ENCODE results near the gene PTPRD. TPM values are rescaled to one million over a fixed set of nuclear protein-coding genes. Genes with fewer than 3 reads are reported as not detected.
"Not testable (repeated sequence)": the region's sequence is repeated elsewhere in the genome, so short reads cannot be mapped to it uniquely, and the experiment has no call there.

Gene PTPRD
- total RNA-seq, 3 donors from 2014 or later, result 0.26 to 0.49 (median 0.28) TPM

DNA sequence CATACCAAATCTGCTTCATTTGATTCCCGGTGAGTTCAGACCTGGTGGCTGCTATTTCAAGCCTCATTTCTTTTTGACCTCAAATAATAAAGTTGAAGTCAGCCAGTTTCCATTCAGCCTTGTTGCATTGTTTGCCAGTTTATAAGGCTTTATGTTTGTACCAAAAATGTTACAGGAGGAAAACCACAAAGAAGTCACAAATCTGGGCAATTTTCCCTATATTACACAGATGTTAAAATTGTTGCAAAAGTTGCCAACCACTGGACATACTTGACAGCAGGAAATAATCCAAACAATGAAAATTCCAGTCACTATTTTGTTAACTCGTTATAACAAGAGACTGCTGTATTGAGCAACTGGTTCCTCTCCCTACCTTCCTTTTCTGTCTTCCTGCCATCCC is 1488.2 kb downstream of the PTPRD start:
- Mint-ChIP-seq H3K36me3 (ENCODE audit: insufficient read depth) (no peaks in the 10 kb centered on the region), H3K4me3 (no peak overlapping the region), H3K4me1 (ENCODE audit: low read depth) (no peaks in the 10 kb centered on the region), H3K9me3 (peaks cover 3% of the 10 kb centered on the region), H3K27me3 (ENCODE audit: low read depth) (no peaks in the 10 kb centered on the region)
- DNase-seq (no peak), ATAC-seq (no peak)

GRCh38 chr9:9122230-9122875 is 1490.4 kb downstream of the PTPRD start:
- ATAC-seq (no peak), DNase-seq (no peak)
- peaks cover 3% of the 10 kb centered on the region for H3K9me3 Mint-ChIP-seq
- no peaks in the 10 kb centered on the region for H3K4me1 Mint-ChIP-seq (ENCODE audit: low read depth)
- no peaks in the 10 kb centered on the region for H3K36me3 Mint-ChIP-seq (ENCODE audit: insufficient read depth)
- no peaks in the 10 kb centered on the region for H3K27me3 Mint-ChIP-seq (ENCODE audit: low read depth)
- no peak overlapping the region for H3K4me3 Mint-ChIP-seq

DNA sequence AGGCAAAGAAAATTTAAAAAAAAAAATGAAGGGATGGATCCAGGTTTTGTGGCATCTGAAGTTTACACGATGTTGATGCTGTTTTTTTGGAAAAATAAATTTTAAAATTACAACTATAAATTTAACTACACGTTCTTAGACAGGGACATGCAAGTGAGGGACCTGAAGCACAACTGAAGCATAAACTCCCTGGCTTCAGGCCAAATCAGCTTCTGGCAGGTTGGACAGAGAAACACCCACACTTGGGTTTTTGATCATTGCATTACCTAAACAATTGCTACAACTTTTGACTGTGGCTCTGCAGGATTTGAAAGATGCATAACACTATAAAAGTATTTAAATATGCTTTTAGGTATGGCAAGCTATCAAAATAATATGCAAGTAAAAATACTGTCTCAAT is 1494.9 kb downstream of the PTPRD start:
- DNase-seq, result no peak
- Mint-ChIP-seq H3K9me3 (no peaks in the 10 kb centered on the region), H3K27me3 (ENCODE audit: low read depth) (no peaks in the 10 kb centered on the region), H3K4me3 (no peak overlapping the region), H3K4me1 (ENCODE audit: low read depth) (no peaks in the 10 kb centered on the region), H3K36me3 (ENCODE audit: insufficient read depth) (no peaks in the 10 kb centered on the region)
- ATAC-seq, result no peak

GRCh38 chr9:9112001-9112720 is 1500.6 kb downstream of the PTPRD start:
- Mint-ChIP-seq H3K27me3 (ENCODE audit: low read depth) (no peaks in the 10 kb centered on the region), H3K9me3 (peaks cover 4% of the 10 kb centered on the region), H3K36me3 (ENCODE audit: insufficient read depth) (no peaks in the 10 kb centered on the region), H3K4me1 (ENCODE audit: low read depth) (no peaks in the 10 kb centered on the region), H3K4me3 (no peak overlapping the region)
- ATAC-seq (no peak), DNase-seq (no peak)

DNA sequence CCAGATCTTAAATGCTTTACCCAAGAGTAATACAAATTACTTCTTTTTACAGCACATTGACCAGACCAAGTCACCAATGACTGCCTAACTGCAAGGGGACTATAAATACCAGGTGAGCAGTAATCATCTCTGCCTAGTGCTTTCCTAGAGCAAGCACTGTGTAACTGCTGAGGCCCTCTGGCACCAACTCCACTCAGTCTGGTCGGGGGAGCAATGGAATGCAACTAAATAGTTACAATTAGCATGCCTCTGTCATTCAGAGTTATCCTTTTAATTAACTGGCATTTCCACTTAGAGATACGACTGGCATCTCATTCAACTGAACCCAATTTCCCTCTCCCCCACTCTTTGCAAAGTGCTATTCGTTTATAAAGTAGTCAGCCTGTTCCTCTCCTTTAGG is 1504.2 kb downstream of the PTPRD start:
- H3K27me3 Mint-ChIP-seq (ENCODE audit: low read depth), result no peaks in the 10 kb centered on the region
- DNase-seq (no peak), ATAC-seq (no peak)
- H3K4me3 Mint-ChIP-seq, result no peak overlapping the region
- H3K9me3 Mint-ChIP-seq, result peaks cover 4% of the 10 kb centered on the region
- no peaks in the 10 kb centered on the region for H3K36me3 Mint-ChIP-seq (ENCODE audit: insufficient read depth)
- H3K4me1 Mint-ChIP-seq (ENCODE audit: low read depth), result no peaks in the 10 kb centered on the region

DNA sequence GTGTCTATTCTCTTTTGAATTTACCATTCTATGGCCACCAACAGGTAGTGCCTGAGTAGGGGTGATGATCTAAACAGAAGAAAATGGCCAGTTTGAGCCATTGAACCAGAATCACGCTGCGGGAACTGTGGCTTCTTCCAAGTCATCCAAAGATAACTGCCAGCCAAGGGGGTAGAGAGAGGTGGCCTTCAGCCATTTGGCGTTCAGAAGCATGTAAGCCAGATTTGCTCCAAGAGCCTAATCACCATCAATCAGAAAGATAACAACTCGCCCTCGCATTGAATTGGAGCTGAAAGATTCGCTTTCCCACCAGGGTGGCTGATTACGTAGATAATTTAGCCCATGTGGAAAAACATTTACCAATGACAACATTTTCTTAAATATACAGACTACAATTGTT is 1510.5 kb downstream of the PTPRD start:
- DNase-seq, result no peak
- Mint-ChIP-seq H3K4me1 (ENCODE audit: low read depth) (no peaks in the 10 kb centered on the region), H3K36me3 (ENCODE audit: insufficient read depth) (no peaks in the 10 kb centered on the region), H3K4me3 (no peak overlapping the region), H3K27me3 (ENCODE audit: low read depth) (no peaks in the 10 kb centered on the region), H3K9me3 (no peaks in the 10 kb centered on the region)
- ATAC-seq, result no peak

- Mint-ChIP-seq H3K27me3 (ENCODE audit: low read depth) (no peaks in the 10 kb centered on the region), H3K9me3 (no peaks in the 10 kb centered on the region), H3K4me1 (ENCODE audit: low read depth) (no peaks in the 10 kb centered on the region), H3K36me3 (ENCODE audit: insufficient read depth) (no peaks in the 10 kb centered on the region), H3K4me3 (no peak overlapping the region)
- DNase-seq, result no peak
- no peak for ATAC-seq
Measured at GRCh38 chr9:9100070-9100469, 1512.7 kb downstream of the PTPRD start.

DNA sequence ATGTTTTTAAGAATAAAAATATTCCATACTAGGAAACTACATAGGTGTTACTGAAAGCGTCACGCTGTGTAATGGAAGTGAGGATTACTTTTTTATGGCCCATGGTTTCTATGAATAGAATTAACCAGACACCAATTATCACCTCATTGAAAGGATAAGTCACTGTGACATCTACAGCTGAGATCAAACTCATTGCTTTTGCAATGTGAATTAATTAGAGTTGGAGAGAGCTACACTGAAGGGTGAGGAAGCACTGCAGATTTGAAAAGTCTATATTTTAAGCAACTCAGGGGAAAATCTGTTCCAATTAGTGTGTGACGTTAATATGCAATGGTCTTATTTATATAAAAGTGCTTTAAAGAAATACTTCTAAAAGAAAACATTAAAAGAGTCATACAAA is 1513.2 kb downstream of the PTPRD start:
- Mint-ChIP-seq H3K36me3 (ENCODE audit: insufficient read depth) (no peaks in the 10 kb centered on the region), H3K4me1 (ENCODE audit: low read depth) (no peaks in the 10 kb centered on the region), H3K9me3 (no peaks in the 10 kb centered on the region), H3K27me3 (ENCODE audit: low read depth) (no peaks in the 10 kb centered on the region), H3K4me3 (no peak overlapping the region)
- no peak for ATAC-seq
- no peak for DNase-seq

- not testable (repeated sequence) for H3K36me3 Mint-ChIP-seq (ENCODE audit: insufficient read depth); H3K4me3 Mint-ChIP-seq; DNase-seq; H3K9me3 Mint-ChIP-seq; H3K4me1 Mint-ChIP-seq (ENCODE audit: low read depth); ATAC-seq; H3K27me3 Mint-ChIP-seq (ENCODE audit: low read depth)
Measured at GRCh38 chr9:9097254-9097653, 1515.5 kb downstream of the PTPRD start.

DNA sequence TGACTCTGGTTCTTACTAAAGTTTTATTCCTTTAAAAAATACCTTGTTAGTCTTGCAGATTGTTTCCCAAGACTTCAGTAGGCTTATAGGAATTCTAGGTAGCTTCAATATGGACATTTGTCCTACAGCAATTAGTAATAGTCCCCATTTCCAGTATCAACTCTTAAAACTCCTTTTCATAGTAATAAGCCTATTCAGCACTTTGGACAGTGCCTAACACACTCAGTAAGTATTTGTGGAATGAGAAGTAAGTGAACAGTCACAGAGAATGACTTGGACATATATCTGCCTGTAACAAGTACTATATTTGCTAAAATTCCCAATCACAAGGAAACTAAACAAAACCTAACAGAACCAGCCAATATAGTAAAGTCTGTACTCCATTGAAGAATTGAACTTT is 1521.4 kb downstream of the PTPRD start:
- ATAC-seq (no peak), DNase-seq (no peak)
- Mint-ChIP-seq H3K9me3 (peaks cover 8% of the 10 kb centered on the region), H3K27me3 (ENCODE audit: low read depth) (no peaks in the 10 kb centered on the region), H3K4me1 (ENCODE audit: low read depth) (no peaks in the 10 kb centered on the region), H3K4me3 (no peak overlapping the region), H3K36me3 (ENCODE audit: insufficient read depth) (no peaks in the 10 kb centered on the region)

DNA sequence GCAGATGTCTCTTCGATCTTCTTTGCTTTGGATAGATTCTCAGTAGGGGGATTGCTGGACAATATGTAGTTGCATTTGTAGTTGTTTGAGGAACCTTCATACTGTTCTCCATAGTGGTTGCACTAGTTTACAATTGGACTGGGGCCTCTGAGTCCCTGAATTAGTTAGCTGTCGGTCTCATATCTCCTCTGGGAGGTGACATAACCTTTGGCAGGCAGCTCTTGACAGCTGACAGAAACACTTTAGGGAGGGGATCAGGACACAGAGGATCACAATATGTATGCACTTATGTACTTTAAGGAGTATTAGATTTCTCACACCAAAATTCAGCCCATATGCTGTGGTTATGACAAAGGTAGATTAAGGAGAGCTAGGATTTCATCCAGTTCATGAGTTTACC is 1533.3 kb downstream of the PTPRD start:
- H3K4me3 Mint-ChIP-seq, result no peak overlapping the region
- ATAC-seq, result no peak

GRCh38 chr9:9078301-9078700 is 1534.5 kb downstream of the PTPRD start:
- no peak for ATAC-seq
- Mint-ChIP-seq H3K4me3 (no peak overlapping the region), H3K4me1 (ENCODE audit: low read depth) (no peaks in the 10 kb centered on the region), H3K9me3 (peaks cover 10% of the 10 kb centered on the region), H3K27me3 (ENCODE audit: low read depth) (no peaks in the 10 kb centered on the region), H3K36me3 (ENCODE audit: insufficient read depth) (no peaks in the 10 kb centered on the region)
- no peak for DNase-seq

More for the DNA sequence above, 1533.3 kb downstream of the PTPRD start:
- no peaks in the 10 kb centered on the region for H3K36me3 Mint-ChIP-seq (ENCODE audit: insufficient read depth)
- peaks cover 10% of the 10 kb centered on the region for H3K9me3 Mint-ChIP-seq
- H3K27me3 Mint-ChIP-seq (ENCODE audit: low read depth), result no peaks in the 10 kb centered on the region
- no peaks in the 10 kb centered on the region for H3K4me1 Mint-ChIP-seq (ENCODE audit: low read depth)
- DNase-seq, result no peak

- no peaks in the 10 kb centered on the region for H3K36me3 Mint-ChIP-seq (ENCODE audit: insufficient read depth)
- no peaks in the 10 kb centered on the region for H3K27me3 Mint-ChIP-seq (ENCODE audit: low read depth)
- DNase-seq (no peak), ATAC-seq (no peak)
- H3K9me3 Mint-ChIP-seq, result peaks cover 6% of the 10 kb centered on the region
- no peaks in the 10 kb centered on the region for H3K4me1 Mint-ChIP-seq (ENCODE audit: low read depth)
- no peak overlapping the region for H3K4me3 Mint-ChIP-seq
Measured at GRCh38 chr9:9061627-9062026, 1551.2 kb downstream of the PTPRD start.

GRCh38 chr9:9054354-9054992 is 1558.3 kb downstream of the PTPRD start:
- H3K4me1 Mint-ChIP-seq (ENCODE audit: low read depth), result no peaks in the 10 kb centered on the region
- DNase-seq, result no peak
- peaks cover 2% of the 10 kb centered on the region for H3K9me3 Mint-ChIP-seq
- ATAC-seq, result no peak
- no peak overlapping the region for H3K4me3 Mint-ChIP-seq
- H3K27me3 Mint-ChIP-seq (ENCODE audit: low read depth), result no peaks in the 10 kb centered on the region
- no peaks in the 10 kb centered on the region for H3K36me3 Mint-ChIP-seq (ENCODE audit: insufficient read depth)

- ATAC-seq, result no peak
- Mint-ChIP-seq H3K9me3 (no peaks in the 10 kb centered on the region), H3K27me3 (ENCODE audit: low read depth) (no peaks in the 10 kb centered on the region), H3K36me3 (ENCODE audit: insufficient read depth) (no peaks in the 10 kb centered on the region), H3K4me1 (ENCODE audit: low read depth) (no peaks in the 10 kb centered on the region), H3K4me3 (no peak overlapping the region)
- DNase-seq, result no peak
Measured at GRCh38 chr9:9045572-9045971, 1567.2 kb downstream of the PTPRD start.

All from activated T-cell treated with anti-CD3 and anti-CD28 coated beads, Interleukin-2, amount 50 U/mL, for 4 hours (primary cell).